K562 (cell line): Measurements from ENCODE around the gene ZNF169. TPM values are rescaled to one million over a fixed set of nuclear protein-coding genes. Genes with fewer than 3 reads are reported as not detected.

ENCODE experiments used
- ELF1 ChIP-seq: fragments of 200-800 bp; sonication (Bioruptor generic); IDR thresholded peaks from 2 replicates; pipeline ENCODE4 v1.6.1; 2016; ENCODE audit warnings: missing genetic modification characterization, missing compliant biosample characterization
- FOXK1 ChIP-seq: sonication (generic); formaldehyde crosslinking; IDR thresholded peaks from 2 replicates; pipeline ENCODE4 v1.8.0; 2022; ENCODE audit warnings: missing genetic modification reagents, mild to moderate bottlenecking, borderline replicate concordance
- FOXK2 ChIP-seq, 2 experiments: fragments of 450-650 bp; IDR thresholded peaks in 1 of 2; conservative IDR thresholded peaks in 1 of 2; 2 replicates each; pipeline ENCODE4 v1.6.1; 2016; ENCODE audit warnings: low read depth in 2 of 2, mild to moderate bottlenecking in 1 of 2
- MAFF ChIP-seq: IDR thresholded peaks from 2 replicates; pipeline ENCODE4 v1.6.1; 2012; ENCODE audit warnings: low read length, improper control_type of control experiment
- MAFK ChIP-seq: IDR thresholded peaks from 2 replicates; pipeline ENCODE4 v1.6.1; 2011; ENCODE audit warnings: low read length, improper control_type of control experiment
- MEIS2 ChIP-seq: fragments of 450-650 bp; IDR thresholded peaks from 2 replicates; pipeline ENCODE4 v1.6.1; 2014; ENCODE audit warnings: mild to moderate bottlenecking; ENCODE audit not compliant: partially characterized antibody
- MLLT1 ChIP-seq, 2 experiments: fragments of 450-650 bp; IDR thresholded peaks; 2 replicates each; pipeline ENCODE4 v1.6.1; 2016
- NFE2 ChIP-seq: IDR thresholded peaks from 2 replicates; pipeline ENCODE4 v1.6.1; 2014; ENCODE audit warnings: antibody characterized with exemption, low read depth
- NFE2L1 ChIP-seq: fragments of 450-650 bp; IDR thresholded peaks from 2 replicates; pipeline ENCODE4 v1.6.1; 2016; ENCODE audit warnings: missing genetic modification characterization, low read depth, mild to moderate bottlenecking, missing compliant biosample characterization, moderate library complexity, borderline replicate concordance
- NFRKB ChIP-seq: fragments of 450-650 bp; IDR thresholded peaks from 2 replicates; pipeline ENCODE4 v1.6.1; 2016; ENCODE audit warnings: low read depth
- NR3C1 ChIP-seq: sonication (generic); formaldehyde crosslinking; IDR thresholded peaks from 2 replicates; pipeline ENCODE4 v1.8.1; 2022; ENCODE audit warnings: missing genetic modification reagents
- PBX2 ChIP-seq, 2 experiments: IDR thresholded peaks in 1 of 2; conservative IDR thresholded peaks in 1 of 2; 2 replicates each; pipeline ENCODE4 v1.6.1; 2016; ENCODE audit warnings: low read depth in 2 of 2, mild to moderate bottlenecking in 1 of 2, missing compliant biosample characterization in 1 of 2, missing genetic modification characterization in 1 of 2, moderate library complexity in 1 of 2
- PKNOX1 ChIP-seq: fragments of 450-650 bp; IDR thresholded peaks from 2 replicates; pipeline ENCODE4 v1.6.1; 2016
- RAD21 ChIP-seq, 2 experiments: fragments of 250-450 bp in 1 of 2; fragments of 450-650 bp in 1 of 2; sonication (Bioruptor Pico) in 1 of 2; formaldehyde crosslinking in 1 of 2; IDR thresholded peaks in 1 of 2; conservative IDR thresholded peaks in 1 of 2; 2 replicates each; pipeline versions ENCODE4 v1.4.0 to v1.8.0; 2020 to 2022; ENCODE audit warnings: mild to moderate bottlenecking in 2 of 2, moderate library complexity in 1 of 2
- RCOR1 ChIP-seq, 2 experiments: IDR thresholded peaks; 2 replicates each; pipeline ENCODE4 v1.6.1; 2012; ENCODE audit warnings: low read depth in 2 of 2, low read length in 2 of 2, borderline replicate concordance in 1 of 2, improper control_type of control experiment in 1 of 2
- SRF ChIP-seq, 2 experiments: fragments of 250-450, 450-650 bp in 1 of 2; sonication (Bioruptor Pico) in 1 of 2; sonication (generic) in 1 of 2; formaldehyde crosslinking; IDR thresholded peaks; 2 replicates each; pipeline versions ENCODE4 v1.5.0 to v1.5.1; 2020 to 2022; ENCODE audit warnings: mild to moderate bottlenecking in 1 of 2, missing genetic modification reagents in 1 of 2
- TAF7 ChIP-seq: fragments of 450-650 bp; IDR thresholded peaks from 2 replicates; pipeline ENCODE4 v1.6.1; 2016; ENCODE audit warnings: missing genetic modification characterization, missing compliant biosample characterization
- ZNF507 ChIP-seq: conservative IDR thresholded peaks from 2 replicates; pipeline ENCODE4 v1.6.1; 2017; ENCODE audit warnings: missing genetic modification characterization, missing compliant biosample characterization
- polyA plus RNA-seq, 8 experiments: library from polyadenylated mRNA; depleted of rRNA in 4 of 8; stranded (reverse) in 5 of 8; unstranded in 3 of 8; fragments of >200 nt; fragmentation: Nextera tagmentation in 2 of 8; fragmentation: Illumina TruSeq in 1 of 8; extraction: Ambion mirVana in 2 of 8; extraction: Trizol in 1 of 8; gene quantifications; 2 replicates each; pipeline versions ENCODE4 v1.2.1 to v1.2.3, GENCODE V29; 2011 to 2014; ENCODE audit warnings: inconsistent platforms in 1 of 8, missing spikeins in 1 of 8
- total RNA-seq, 7 experiments: library from RNA; depleted of rRNA in 6 of 7; stranded (reverse); fragments of >200 nt in 6 of 7; fragmentation: Illumina TruSeq in 2 of 7; extraction: Trizol in 2 of 7; gene quantifications; 2 replicates each; pipeline versions ENCODE4 v1.2.1 to v1.2.3, GENCODE V29; 2011 to 2021; ENCODE audit warnings: low replicate concordance in 1 of 7
- TF ChIP-seq, protein P1 (sequence below): fragments of 450-650 bp; IDR thresholded peaks from 2 replicates; pipeline ENCODE4 v1.6.1; 2016; ENCODE audit warnings: mild to moderate bottlenecking

ZNF169 gene
- total and polyA plus RNA-seq, 9 of the 15 experiments (the other 6 are each of a cell fraction or from before 2014, with no cell fraction given) = 2.0 to 16.2 (median 5.6) TPM

DNA sequence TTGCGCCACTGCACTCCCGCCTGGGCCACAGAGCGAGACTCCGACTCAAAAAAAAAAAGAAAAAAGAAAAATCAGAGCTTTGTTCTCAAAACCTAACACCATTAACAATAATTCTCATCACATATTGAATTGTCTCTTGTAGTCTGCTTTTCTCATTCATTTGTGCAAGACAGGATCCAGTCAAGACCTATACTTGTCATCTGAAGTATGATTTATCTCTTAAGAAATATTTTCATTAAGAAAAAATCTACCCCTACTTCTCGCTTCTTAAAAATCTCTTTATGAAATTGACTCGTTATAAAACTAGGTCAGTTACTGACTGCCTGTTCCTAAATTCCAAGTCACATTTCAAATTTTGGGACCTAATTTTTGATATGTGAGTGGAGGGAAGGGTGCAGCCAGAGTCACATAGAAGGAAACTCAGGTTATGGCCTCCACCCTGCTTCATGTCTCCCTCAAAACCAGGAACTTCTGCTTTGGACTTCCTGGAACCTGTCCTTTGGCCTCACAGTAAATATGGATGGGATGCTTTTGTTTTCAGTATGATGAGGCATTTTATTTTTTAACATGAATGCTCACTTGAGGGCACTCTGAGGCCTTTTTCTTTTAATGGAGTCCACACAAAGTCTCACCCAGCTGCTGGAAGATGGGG lies 18.9 kb downstream of the ZNF169 start (continued):
- TF ChIP-seq ZNF507 (tag) = no peak
- TF ChIP-seq MLLT1 (IDR thresholded peaks at IDR 0.05) = no peak
- TF ChIP-seq RAD21 (CRISPR knock-in tag; conservative IDR thresholded peaks at IDR 0.05 in 1 of 2, IDR thresholded peaks at IDR 0.05 in 1 of 2) = peak in 1 of 2 experiments; percentile 30; a peak in 1 of 4 replicates
- TF ChIP-seq MAFK = peak; percentile 26; the same call in 1 of the 2 replicates
- no peak for TF ChIP-seq PBX2 (CRISPR knock-in tag; IDR thresholded peaks at IDR 0.05; ENCODE audit: low read depth)
- TF ChIP-seq PBX2 (tag; conservative IDR thresholded peaks at IDR 0.05; ENCODE audit: low read depth) = 0 out of 2 replicates have a peak, but pooled peaks have one; percentile 23
- TF ChIP-seq NFRKB = peak; percentile 60; the same call in 1 of the 2 replicates
- peak; percentile 62 for TF ChIP-seq PKNOX1
- peak; percentile 2; the same call in 1 of the 2 replicates for TF ChIP-seq ELF1 (tag)
- peak in 1 of 2 experiments; percentile 3; a peak in 1 of 4 replicates for TF ChIP-seq RCOR1 (IDR thresholded peaks at IDR 0.05; ENCODE audit: borderline replicate concordance in 1 of 2, low read depth in 2 of 2, low read length in 2 of 2)
- TF ChIP-seq, protein P1, sequence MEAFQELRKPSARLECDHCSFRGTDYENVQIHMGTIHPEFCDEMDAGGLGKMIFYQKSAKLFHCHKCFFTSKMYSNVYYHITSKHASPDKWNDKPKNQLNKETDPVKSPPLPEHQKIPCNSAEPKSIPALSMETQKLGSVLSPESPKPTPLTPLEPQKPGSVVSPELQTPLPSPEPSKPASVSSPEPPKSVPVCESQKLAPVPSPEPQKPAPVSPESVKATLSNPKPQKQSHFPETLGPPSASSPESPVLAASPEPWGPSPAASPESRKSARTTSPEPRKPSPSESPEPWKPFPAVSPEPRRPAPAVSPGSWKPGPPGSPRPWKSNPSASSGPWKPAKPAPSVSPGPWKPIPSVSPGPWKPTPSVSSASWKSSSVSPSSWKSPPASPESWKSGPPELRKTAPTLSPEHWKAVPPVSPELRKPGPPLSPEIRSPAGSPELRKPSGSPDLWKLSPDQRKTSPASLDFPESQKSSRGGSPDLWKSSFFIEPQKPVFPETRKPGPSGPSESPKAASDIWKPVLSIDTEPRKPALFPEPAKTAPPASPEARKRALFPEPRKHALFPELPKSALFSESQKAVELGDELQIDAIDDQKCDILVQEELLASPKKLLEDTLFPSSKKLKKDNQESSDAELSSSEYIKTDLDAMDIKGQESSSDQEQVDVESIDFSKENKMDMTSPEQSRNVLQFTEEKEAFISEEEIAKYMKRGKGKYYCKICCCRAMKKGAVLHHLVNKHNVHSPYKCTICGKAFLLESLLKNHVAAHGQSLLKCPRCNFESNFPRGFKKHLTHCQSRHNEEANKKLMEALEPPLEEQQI = no peak
- peak; percentile 70 for TF ChIP-seq MEIS2
- TF ChIP-seq NFE2 = peak; percentile 50; the same call in 1 of the 2 replicates
- no peak for TF ChIP-seq FOXK1 (CRISPR knock-in tag)
- TF ChIP-seq NR3C1 (CRISPR knock-in tag) = no peak
- 0 out of 2 replicates have a peak, but pooled peaks have one; percentile 19 for TF ChIP-seq NFE2L1 (tag)
- TF ChIP-seq TAF7 (tag) = 0 out of 2 replicates have a peak, but pooled peaks have one; percentile 10
- TF ChIP-seq MAFF = peak; percentile 11; the same call in 1 of the 2 replicates
- 0 out of 4 replicates have a peak, but pooled peaks of 1 of the 2 experiments have one; percentile 14 for TF ChIP-seq FOXK2 (conservative IDR thresholded peaks at IDR 0.05 in 1 of 2, IDR thresholded peaks at IDR 0.05 in 1 of 2; ENCODE audit: low read depth in 2 of 2)
- TF ChIP-seq SRF (CRISPR knock-in tag; IDR thresholded peaks at IDR 0.05) = peak in 1 of 2 experiments; percentile 21; a peak in 1 of 4 replicates
